Ureter (tissue), 1 donor: ENCODE results near the gene FLNC. TPM values are rescaled to one million over a fixed set of nuclear protein-coding genes. Genes with fewer than 3 reads are reported as not detected.

Experiments
- DNase-seq: peaks from one replicate; pipeline ENCODE4 v3.0.0-alpha.2; 2020; ENCODE audit warnings: low spot score
- total RNA-seq: library from RNA; stranded (reverse); gene quantifications from one replicate; pipeline ENCODE4 v1.2.4, GENCODE V29; 2023
- donor health status: DM: yes; HTN: yes; CAD: no.

FLNC gene
- 84.1 TPM for total RNA-seq

- no peak for DNase-seq
These were observed at the start of gene FLNC for GRCh38 chr7:128830231-128831177. TSS of gene FLNC (plus strand) at chr7:128830406. CDS start at chr7:128830638, 232 bp downstream.

- DNase-seq, result no peak
These were observed 49.1 kb upstream of the FLNC start for GRCh38 chr7:128781126-128781525.

GRCh38 chr7:128781851-128782250 is 48.4 kb upstream of the FLNC start:
- no peak for DNase-seq

- peak; percentile 84 for DNase-seq
These were observed 46.9 kb upstream of the FLNC start for GRCh38 chr7:128783143-128783861.

- no peak for DNase-seq
These were observed 44.5 kb upstream of the FLNC start for GRCh38 chr7:128785738-128786137.

GRCh38 chr7:128788446-128789412 is 41.5 kb upstream of the FLNC start:
- no peak for DNase-seq

GRCh38 chr7:128790315-128791041 is 39.7 kb upstream of the FLNC start:
- DNase-seq, result no peak

- peak; percentile 68 for DNase-seq
These were observed 38.9 kb upstream of the FLNC start, which contains the start of gene CCDC136 for GRCh38 chr7:128791121-128791971. TSS of gene CCDC136 (plus strand) at chr7:128791968. CDS start at chr7:128792412, 444 bp downstream.

- DNase-seq, result no peak
These were observed 38.3 kb upstream of the FLNC start for GRCh38 chr7:128791972-128792327.

GRCh38 chr7:128792471-128793180 is 37.6 kb upstream of the FLNC start:
- DNase-seq, result no peak

GRCh38 chr7:128793181-128793547 is 37.0 kb upstream of the FLNC start:
- no peak for DNase-seq

- no peak for DNase-seq
These were observed 36.2 kb upstream of the FLNC start for GRCh38 chr7:128794020-128794419.

GRCh38 chr7:128794436-128794835 is 35.8 kb upstream of the FLNC start:
- no peak for DNase-seq

- DNase-seq, result no peak
These were observed 35.1 kb upstream of the FLNC start for GRCh38 chr7:128795129-128795528.

- DNase-seq, result no peak
These were observed 33.9 kb upstream of the FLNC start for GRCh38 chr7:128796327-128796726.

- DNase-seq, result no peak
These were observed 30.8 kb upstream of the FLNC start for GRCh38 chr7:128799451-128799850.

GRCh38 chr7:128800567-128800966 is 29.6 kb upstream of the FLNC start:
- no peak for DNase-seq

- no peak for DNase-seq
These were observed 29.2 kb upstream of the FLNC start for GRCh38 chr7:128801003-128801402.

GRCh38 chr7:128801667-128802418 is 28.4 kb upstream of the FLNC start:
- DNase-seq, result no peak
